KOPT-K1 (cell line): ENCODE results near the gene CYP2C9.
"Not testable (repeated sequence)": the region's sequence is repeated elsewhere in the genome, so short reads cannot be mapped to it uniquely, and the experiment has no call there.

ENCODE experiments used
- H3K27ac ChIP-seq: fragments of 200-600 bp; sonication (generic); 2 replicates; pipeline ENCODE4 v1.5.1; 2016; ENCODE audit warnings: antibody characterized with exemption, mild to moderate bottlenecking, low read depth, low read length; ENCODE audit not compliant: poor library complexity, severe bottlenecking
- H3K36me3 ChIP-seq: fragments of 200-600 bp; sonication (generic); 2 replicates; pipeline ENCODE4 v1.5.1; 2017; ENCODE audit warnings: antibody characterized with exemption, mild to moderate bottlenecking, low read length, moderate library complexity; ENCODE audit not compliant: insufficient read depth
- H3K9me3 ChIP-seq: fragments of 200-600 bp; sonication (generic); 2 replicates; pipeline ENCODE4 v1.5.1; 2017; ENCODE audit warnings: antibody characterized with exemption, low read length, mild to moderate bottlenecking; ENCODE audit not compliant: insufficient read depth, poor library complexity, severe bottlenecking

Gene CYP2C9

GRCh38 chr10:94938383-94938782 is at the start of gene CYP2C9:
Gene CYP2C9, plus strand, starts transcription at chr10:94938658. Its CDS starts 25 bp downstream, at chr10:94938683.
- Histone ChIP-seq H3K9me3 (peaks cover 5% of the 10 kb centered on the region), H3K27ac (no peak within 1 kb of the TSS), H3K36me3 (no peaks in the 10 kb centered on the region)

GRCh38 chr10:94889123-94889522 is 49.3 kb upstream of the CYP2C9 start:
- Histone ChIP-seq H3K36me3 (no peaks in the 10 kb centered on the region), H3K27ac (no peak overlapping the region), H3K9me3 (no peaks in the 10 kb centered on the region)

GRCh38 chr10:94890264-94891022 is 48.0 kb upstream of the CYP2C9 start:
- H3K36me3 ChIP-seq: no peaks in the 10 kb centered on the region

GRCh38 chr10:94898414-94898813 is 40.0 kb upstream of the CYP2C9 start:
- H3K9me3 ChIP-seq, H3K36me3 ChIP-seq: not testable (repeated sequence)

More at GRCh38 chr10:94890264-94891022, 48.0 kb upstream of the CYP2C9 start:
- no peaks in the 10 kb centered on the region for H3K9me3 ChIP-seq
- H3K27ac ChIP-seq: no peak overlapping the region

GRCh38 chr10:94902080-94902479 is 36.4 kb upstream of the CYP2C9 start:
- no peaks in the 10 kb centered on the region for H3K36me3 ChIP-seq
- no peak overlapping the region for H3K27ac ChIP-seq
- peaks cover 4% of the 10 kb centered on the region for H3K9me3 ChIP-seq

More at GRCh38 chr10:94898414-94898813, 40.0 kb upstream of the CYP2C9 start:
- not testable (repeated sequence) for H3K27ac ChIP-seq

- Histone ChIP-seq H3K27ac (no peak overlapping the region), H3K36me3 (no peaks in the 10 kb centered on the region), H3K9me3 (peaks cover 5% of the 10 kb centered on the region)
These were observed 35.9 kb upstream of the CYP2C9 start for GRCh38 chr10:94902570-94902969.

- not testable (repeated sequence) for H3K36me3 ChIP-seq, H3K9me3 ChIP-seq, H3K27ac ChIP-seq
These were observed 33.8 kb upstream of the CYP2C9 start for GRCh38 chr10:94904506-94905148.

- Histone ChIP-seq H3K36me3 (no peaks in the 10 kb centered on the region), H3K27ac (no peak overlapping the region), H3K9me3 (no peaks in the 10 kb centered on the region)
These were observed 22.0 kb upstream of the CYP2C9 start for GRCh38 chr10:94916423-94916822.

GRCh38 chr10:94936721-94937120 is 1.7 kb upstream of the CYP2C9 start:
- H3K27ac ChIP-seq: no peak overlapping the region
- H3K36me3 ChIP-seq: no peaks in the 10 kb centered on the region
- no peaks in the 10 kb centered on the region for H3K9me3 ChIP-seq

GRCh38 chr10:94943432-94944103 is 5.1 kb downstream of the CYP2C9 start:
- peaks cover 12% of the 10 kb centered on the region for H3K9me3 ChIP-seq
- H3K27ac ChIP-seq, H3K36me3 ChIP-seq: not testable (repeated sequence)

GRCh38 chr10:94946181-94946580 is 7.7 kb downstream of the CYP2C9 start:
- peaks cover 12% of the 10 kb centered on the region for H3K9me3 ChIP-seq
- H3K36me3 ChIP-seq, H3K27ac ChIP-seq: not testable (repeated sequence)

- Histone ChIP-seq H3K9me3 (no peaks in the 10 kb centered on the region), H3K36me3 (no peaks in the 10 kb centered on the region), H3K27ac (no peak overlapping the region)
These were observed 25.4 kb downstream of the CYP2C9 start for GRCh38 chr10:94963901-94964300.

- Histone ChIP-seq H3K9me3 (no peaks in the 10 kb centered on the region), H3K36me3 (no peaks in the 10 kb centered on the region), H3K27ac (no peak overlapping the region)
These were observed 45.1 kb downstream of the CYP2C9 start for GRCh38 chr10:94983555-94983954.

GRCh38 chr10:94989192-94989591 is 50.7 kb downstream of the CYP2C9 start:
- Histone ChIP-seq H3K27ac (no peak overlapping the region), H3K9me3 (peaks cover 13% of the 10 kb centered on the region), H3K36me3 (no peaks in the 10 kb centered on the region)

GRCh38 chr10:94991243-94991888 is 52.9 kb downstream of the CYP2C9 start:
- H3K27ac ChIP-seq: no peak overlapping the region
- H3K36me3 ChIP-seq: no peaks in the 10 kb centered on the region
- peaks cover 13% of the 10 kb centered on the region for H3K9me3 ChIP-seq
